Measurements from ENCODE around the gene TAS1R1.
A peak's percentile ranks its signal among the peaks of the same experiment; 100 is the strongest.
"Not testable (repeated sequence)": the region's sequence is repeated elsewhere in the genome, so short reads cannot be mapped to it uniquely, and the experiment has no call there.

TAS1R1 gene

GRCh38 chr1:6521536-6521935, 33.6 kb upstream of the TAS1R1 start:
- DNase-seq (ENCODE audit: low spot score) = no peak

- peak; percentile 78 for DNase-seq (ENCODE audit: low spot score)
Measured at GRCh38 chr1:6523566-6523965, 31.5 kb upstream of the TAS1R1 start.

GRCh38 chr1:6526316-6526715, 28.8 kb upstream of the TAS1R1 start:
- no peak for DNase-seq (ENCODE audit: low spot score)

- no peak for DNase-seq (ENCODE audit: low spot score)
Measured at GRCh38 chr1:6528492-6528891, 26.6 kb upstream of the TAS1R1 start.

GRCh38 chr1:6530504-6531160, 24.5 kb upstream of the TAS1R1 start:
- no peak for DNase-seq (ENCODE audit: low spot score)

GRCh38 chr1:6531996-6532395, 23.1 kb upstream of the TAS1R1 start:
- DNase-seq (ENCODE audit: low spot score) = no peak

- DNase-seq (ENCODE audit: low spot score) = no peak
Measured at GRCh38 chr1:6534248-6534822, 20.8 kb upstream of the TAS1R1 start.

GRCh38 chr1:6535214-6535613, 19.9 kb upstream of the TAS1R1 start:
- DNase-seq (ENCODE audit: low spot score) = no peak

GRCh38 chr1:6536291-6536690, 18.8 kb upstream of the TAS1R1 start:
- no peak for DNase-seq (ENCODE audit: low spot score)

GRCh38 chr1:6538956-6539355, 16.2 kb upstream of the TAS1R1 start:
- DNase-seq (ENCODE audit: low spot score) = no peak

GRCh38 chr1:6544831-6545230, 10.3 kb upstream of the TAS1R1 start:
- DNase-seq (ENCODE audit: low spot score) = peak; percentile 35

- no peak for DNase-seq (ENCODE audit: low spot score)
Measured at GRCh38 chr1:6545276-6546112, 9.6 kb upstream of the TAS1R1 start.

- DNase-seq (ENCODE audit: low spot score) = no peak
Measured at GRCh38 chr1:6546326-6546725, 8.8 kb upstream of the TAS1R1 start.

GRCh38 chr1:6547301-6547700, 7.8 kb upstream of the TAS1R1 start:
- no peak for DNase-seq (ENCODE audit: low spot score)

GRCh38 chr1:6554031-6554906, 838 bp upstream of the TAS1R1 start, which contains the start of gene NOL9:
TSS of gene NOL9 (minus strand) at chr1:6554513. CDS start at chr1:6554502, 11 bp downstream.
- peak; percentile 98 for DNase-seq (ENCODE audit: low spot score)

GRCh38 chr1:6557597-6557996, 2.5 kb downstream of the TAS1R1 start:
- no peak for DNase-seq (ENCODE audit: low spot score)

GRCh38 chr1:6559161-6559560, 4.1 kb downstream of the TAS1R1 start:
- not testable (repeated sequence) for DNase-seq (ENCODE audit: low spot score)

GRCh38 chr1:6560267-6560666, 5.2 kb downstream of the TAS1R1 start:
- DNase-seq (ENCODE audit: low spot score) = no peak

- DNase-seq (ENCODE audit: low spot score) = no peak
Measured at GRCh38 chr1:6569033-6569432, 13.9 kb downstream of the TAS1R1 start.

- DNase-seq (ENCODE audit: low spot score) = no peak
Measured at GRCh38 chr1:6570100-6570499, 15.0 kb downstream of the TAS1R1 start.

- DNase-seq (ENCODE audit: low spot score) = no peak
Measured at GRCh38 chr1:6570987-6571386, 15.9 kb downstream of the TAS1R1 start.
